Astrocyte (in vitro differentiated cells and primary cell): ENCODE data around the gene PDLIM5. TPM values are rescaled to one million over a fixed set of nuclear protein-coding genes. Genes with fewer than 3 reads are reported as not detected.

ENCODE experiments used
- DNase-seq: peaks from one replicate; pipeline ENCODE4 v3.0.0-alpha.2; 2010; ENCODE audit warnings: low read depth
- FAIRE-seq: peaks from 2 replicates; lab custom pipeline; 2011; peaks lifted over from hg19 to GRCh38; lab: Jason Lieb, UNC
- H2AFZ ChIP-seq: 2 replicates; pipeline ENCODE4 v1.6.0; 2012; ENCODE audit warnings: low read depth, low read length, inconsistent platforms
- H3K27ac ChIP-seq: 2 replicates; pipeline ENCODE4 v1.5.1; 2011; ENCODE audit warnings: low read depth, low read length, inconsistent platforms
- H3K27me3 ChIP-seq: 2 replicates; pipeline ENCODE4 v1.6.0; 2011; ENCODE audit warnings: low read length, inconsistent platforms; ENCODE audit not compliant: insufficient read depth
- H3K36me3 ChIP-seq: 2 replicates; pipeline ENCODE4 v1.5.1; 2011; ENCODE audit warnings: low read length, inconsistent platforms; ENCODE audit not compliant: insufficient read depth
- H3K4me1 ChIP-seq: 2 replicates; pipeline ENCODE4 v1.5.1; 2011; ENCODE audit warnings: low read length, inconsistent platforms; ENCODE audit not compliant: insufficient read depth
- H3K4me2 ChIP-seq: 2 replicates; pipeline ENCODE4 v1.6.0; 2012; ENCODE audit warnings: low read length, inconsistent platforms
- H3K4me3 ChIP-seq: 2 replicates; pipeline ENCODE4 v1.5.1; 2011; ENCODE audit warnings: low read depth, mild to moderate bottlenecking, low read length, inconsistent platforms; ENCODE audit not compliant: insufficient read depth
- H3K79me2 ChIP-seq: 2 replicates; pipeline ENCODE4 v1.6.0; 2012; ENCODE audit warnings: mild to moderate bottlenecking, low read length, inconsistent platforms; ENCODE audit not compliant: insufficient read depth
- H3K9ac ChIP-seq: 2 replicates; pipeline ENCODE4 v1.6.0; 2012; ENCODE audit warnings: mild to moderate bottlenecking, low read length, inconsistent platforms
- H3K9me3 ChIP-seq: 2 replicates; pipeline ENCODE4 v1.5.1; 2012; ENCODE audit warnings: low read depth, mild to moderate bottlenecking, low read length, inconsistent platforms; ENCODE audit not compliant: insufficient read depth
- H4K20me1 ChIP-seq: 2 replicates; pipeline ENCODE4 v1.6.0; 2012; ENCODE audit warnings: low read length, inconsistent platforms; ENCODE audit not compliant: insufficient read depth
- H3K27ac Mint-ChIP-seq: one replicate; pipeline ENCODE4 v1.8.0; 2021; ENCODE audit warnings: mild to moderate bottlenecking, mixed read lengths; ENCODE audit not compliant: unreplicated experiment
- H3K27me3 Mint-ChIP-seq: one replicate; pipeline ENCODE4 v1.8.0; 2021; ENCODE audit warnings: low read depth, mixed read lengths; ENCODE audit not compliant: unreplicated experiment
- H3K36me3 Mint-ChIP-seq: one replicate; pipeline ENCODE4 v1.8.0; 2021; ENCODE audit warnings: low read depth, mixed read lengths; ENCODE audit not compliant: unreplicated experiment
- H3K4me1 Mint-ChIP-seq: one replicate; pipeline ENCODE4 v1.8.0; 2021; ENCODE audit warnings: low read depth, mixed read lengths; ENCODE audit not compliant: unreplicated experiment
- H3K4me3 Mint-ChIP-seq: one replicate; pipeline ENCODE4 v1.8.0; 2021; ENCODE audit warnings: mild to moderate bottlenecking, moderate library complexity, mixed read lengths; ENCODE audit not compliant: unreplicated experiment
- H3K9me3 Mint-ChIP-seq: one replicate; pipeline ENCODE4 v1.8.0; 2021; ENCODE audit warnings: mild to moderate bottlenecking, mixed read lengths; ENCODE audit not compliant: unreplicated experiment
- EZH2 ChIP-seq: IDR thresholded peaks from 2 replicates; pipeline ENCODE4 v1.6.1; 2012; ENCODE audit warnings: mild to moderate bottlenecking, low read length, inconsistent platforms; ENCODE audit not compliant: insufficient read depth
- total RNA-seq: library from RNA; stranded (reverse); gene quantifications from 2 replicates; pipeline ENCODE4 v1.2.1, GENCODE V29; 2021
- TF ChIP-seq, protein P1 (sequence below): IDR thresholded peaks from 2 replicates; pipeline ENCODE4 v1.5.1; 2011; ENCODE audit warnings: low read depth, mild to moderate bottlenecking, inconsistent platforms, low read length, moderate library complexity; ENCODE audit not compliant: insufficient read depth

Gene PDLIM5
- total RNA-seq, 1 donor from 2014 or later, result 181 TPM

DNA sequence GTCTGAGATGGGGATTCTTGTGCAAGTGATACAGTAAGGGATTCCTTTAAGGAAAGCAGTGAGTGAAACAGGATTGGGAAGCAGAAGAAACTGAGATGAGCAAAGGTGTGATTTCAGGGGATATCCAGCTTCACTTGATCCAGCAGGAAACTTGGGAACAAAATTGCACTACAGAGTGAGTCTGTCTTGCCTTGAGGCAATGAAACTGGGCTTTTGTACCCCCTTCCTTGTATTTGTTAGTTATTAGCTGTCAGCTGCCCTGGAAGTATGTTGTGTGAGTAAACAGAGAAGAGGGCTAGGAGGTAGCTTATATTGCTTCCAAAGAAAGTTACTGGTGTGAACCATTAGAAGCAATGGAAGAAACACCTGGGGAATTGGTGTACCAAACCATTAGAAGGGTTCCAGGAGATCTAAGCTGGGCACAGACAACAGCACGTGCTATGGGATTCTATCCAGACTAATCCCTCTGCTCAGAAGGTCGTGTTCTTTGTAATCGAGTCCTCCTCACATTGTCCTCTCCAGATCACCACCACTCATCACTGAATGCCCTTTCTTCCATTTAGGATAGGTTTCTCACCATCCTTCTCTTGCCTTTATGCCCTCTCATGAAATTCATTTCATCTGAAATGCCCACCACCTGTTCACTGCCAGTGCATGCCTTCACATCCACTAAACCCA is 76.0 kb downstream of the PDLIM5 start:
- H3K4me1 Mint-ChIP-seq, result peaks cover 18% of the 10 kb centered on the region

DNA sequence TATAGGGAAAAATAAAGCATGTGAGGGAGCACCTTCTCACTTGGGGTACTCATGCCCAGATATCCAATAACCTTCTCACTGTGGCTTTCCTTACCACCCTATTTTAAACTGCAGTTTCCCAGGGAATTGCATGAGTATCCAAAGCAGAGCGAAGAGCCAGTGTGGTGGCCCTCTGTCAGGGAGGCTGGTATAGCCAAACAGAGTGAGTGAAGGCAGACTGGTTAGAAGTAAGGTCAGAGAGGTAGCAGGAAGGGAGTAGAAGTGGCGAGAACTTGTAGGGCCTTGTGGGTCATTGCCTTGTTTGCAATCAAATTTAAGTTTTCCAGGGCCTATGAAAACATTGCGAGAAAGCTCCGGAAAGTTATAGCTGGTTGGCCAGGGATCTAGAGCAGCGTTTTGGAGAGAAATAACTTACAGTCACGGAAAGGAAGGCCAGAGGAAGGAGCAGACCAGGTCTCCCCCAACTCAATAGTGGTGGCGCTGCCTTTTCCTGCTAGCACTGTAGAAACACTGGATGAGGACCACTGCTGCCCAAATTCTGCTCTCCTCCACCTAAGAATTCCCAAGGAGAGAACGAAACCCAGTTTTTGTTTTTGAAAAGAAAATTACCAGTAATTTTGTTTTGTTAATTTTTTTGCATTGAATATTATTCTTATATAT is 77.2 kb downstream of the PDLIM5 start:
- Mint-ChIP-seq H3K36me3 (peaks cover 8% of the 10 kb centered on the region), H3K27ac (no peak overlapping the region), H3K4me1 (peaks cover 15% of the 10 kb centered on the region), H3K9me3 (no peaks in the 10 kb centered on the region), H3K4me3 (no peak overlapping the region), H3K27me3 (no peaks in the 10 kb centered on the region)
- Histone ChIP-seq H3K4me3 (no peak overlapping the region), H3K79me2 (peaks cover 75% of the 10 kb centered on the region), H3K36me3 (peaks cover 9% of the 10 kb centered on the region), H2AFZ (no peak overlapping the region), H3K27ac (no peak overlapping the region), H3K4me1 (peaks cover 24% of the 10 kb centered on the region), H4K20me1 (peaks cover 22% of the 10 kb centered on the region), H3K9me3 (no peaks in the 10 kb centered on the region), H3K27me3 (no peaks in the 10 kb centered on the region), H3K9ac (no peak overlapping the region), H3K4me2 (no peak overlapping the region)
- DNase-seq (no peak), FAIRE-seq (no peak)
- TF ChIP-seq, protein P1, sequence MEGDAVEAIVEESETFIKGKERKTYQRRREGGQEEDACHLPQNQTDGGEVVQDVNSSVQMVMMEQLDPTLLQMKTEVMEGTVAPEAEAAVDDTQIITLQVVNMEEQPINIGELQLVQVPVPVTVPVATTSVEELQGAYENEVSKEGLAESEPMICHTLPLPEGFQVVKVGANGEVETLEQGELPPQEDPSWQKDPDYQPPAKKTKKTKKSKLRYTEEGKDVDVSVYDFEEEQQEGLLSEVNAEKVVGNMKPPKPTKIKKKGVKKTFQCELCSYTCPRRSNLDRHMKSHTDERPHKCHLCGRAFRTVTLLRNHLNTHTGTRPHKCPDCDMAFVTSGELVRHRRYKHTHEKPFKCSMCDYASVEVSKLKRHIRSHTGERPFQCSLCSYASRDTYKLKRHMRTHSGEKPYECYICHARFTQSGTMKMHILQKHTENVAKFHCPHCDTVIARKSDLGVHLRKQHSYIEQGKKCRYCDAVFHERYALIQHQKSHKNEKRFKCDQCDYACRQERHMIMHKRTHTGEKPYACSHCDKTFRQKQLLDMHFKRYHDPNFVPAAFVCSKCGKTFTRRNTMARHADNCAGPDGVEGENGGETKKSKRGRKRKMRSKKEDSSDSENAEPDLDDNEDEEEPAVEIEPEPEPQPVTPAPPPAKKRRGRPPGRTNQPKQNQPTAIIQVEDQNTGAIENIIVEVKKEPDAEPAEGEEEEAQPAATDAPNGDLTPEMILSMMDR, result no peak
- no peak for TF ChIP-seq EZH2

More for the DNA sequence above, 76.0 kb downstream of the PDLIM5 start:
- H3K36me3 ChIP-seq, result peaks cover 9% of the 10 kb centered on the region
- H3K4me1 ChIP-seq, result peaks cover 32% of the 10 kb centered on the region
- no peaks in the 10 kb centered on the region for H3K27me3 Mint-ChIP-seq
- H3K27ac ChIP-seq, result no peak overlapping the region
- TF ChIP-seq EZH2, result no peak
- TF ChIP-seq, protein P1, result no peak
- FAIRE-seq (no peak), DNase-seq (no peak)
- no peaks in the 10 kb centered on the region for H3K27me3 ChIP-seq
- H3K9ac ChIP-seq, result no peak overlapping the region
- H2AFZ ChIP-seq, result no peak overlapping the region
- H3K4me3 ChIP-seq, result no peak overlapping the region
- no peaks in the 10 kb centered on the region for H3K9me3 ChIP-seq
- H3K9me3 Mint-ChIP-seq, result no peaks in the 10 kb centered on the region
- peaks cover 8% of the 10 kb centered on the region for H3K36me3 Mint-ChIP-seq
- H3K4me3 Mint-ChIP-seq, result no peak overlapping the region
- no peak overlapping the region for H3K4me2 ChIP-seq
- H3K27ac Mint-ChIP-seq, result no peak overlapping the region
- H3K79me2 ChIP-seq, result peaks cover 72% of the 10 kb centered on the region
- H4K20me1 ChIP-seq, result peaks cover 17% of the 10 kb centered on the region

DNA sequence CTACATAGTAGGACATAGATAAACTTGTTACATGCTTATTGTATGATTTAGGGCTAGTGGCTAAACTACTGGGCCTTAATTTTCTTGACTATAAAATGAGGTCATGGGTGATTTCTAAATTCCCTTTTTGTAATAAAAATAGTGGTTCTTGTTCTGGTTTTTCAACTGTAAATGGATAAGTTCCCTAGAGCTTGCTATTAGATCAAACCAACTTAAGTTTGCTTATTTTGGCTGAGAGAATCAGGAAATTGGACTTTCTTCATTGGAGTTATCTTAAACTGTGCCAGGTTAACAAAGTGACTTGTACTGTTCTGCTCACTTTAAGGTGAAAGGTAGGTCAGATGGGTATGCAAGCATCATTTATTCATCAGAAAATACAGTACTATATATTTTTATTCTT is 78.3 kb downstream of the PDLIM5 start:
- Mint-ChIP-seq H3K36me3 (peaks cover 11% of the 10 kb centered on the region), H3K4me3 (no peak overlapping the region), H3K27ac (no peak overlapping the region), H3K4me1 (peaks cover 14% of the 10 kb centered on the region), H3K27me3 (no peaks in the 10 kb centered on the region), H3K9me3 (no peaks in the 10 kb centered on the region)
- Histone ChIP-seq H4K20me1 (peaks cover 29% of the 10 kb centered on the region), H3K9ac (no peak overlapping the region), H3K36me3 (peaks cover 9% of the 10 kb centered on the region), H3K4me1 (peaks cover 24% of the 10 kb centered on the region), H3K4me3 (no peak overlapping the region), H3K27ac (no peak overlapping the region), H3K79me2 (peaks cover 79% of the 10 kb centered on the region), H3K27me3 (no peaks in the 10 kb centered on the region), H2AFZ (no peak overlapping the region), H3K9me3 (no peaks in the 10 kb centered on the region), H3K4me2 (no peak overlapping the region)
- no peak for TF ChIP-seq EZH2
- TF ChIP-seq, protein P1, result no peak
- no peak for DNase-seq
- FAIRE-seq, result no peak
